Chondrocyte (in vitro differentiated cells): ENCODE results near the gene C1S. TPM values are rescaled to one million over a fixed set of nuclear protein-coding genes. Genes with fewer than 3 reads are reported as not detected.
"Not testable (repeated sequence)": the region's sequence is repeated elsewhere in the genome, so short reads cannot be mapped to it uniquely, and the experiment has no call there.

ENCODE experiments used
- DNase-seq: peaks from one replicate; pipeline ENCODE4 v3.0.0; 2021; ENCODE audit warnings: mixed read lengths, low spot score
- H3K27ac Mint-ChIP-seq: one replicate; pipeline ENCODE4 v1.8.0; 2021; ENCODE audit warnings: mild to moderate bottlenecking, moderate library complexity, mixed read lengths; ENCODE audit not compliant: unreplicated experiment
- H3K27me3 Mint-ChIP-seq: 2 replicates; pipeline ENCODE4 v1.8.0; 2021; ENCODE audit warnings: low read depth, mixed read lengths
- H3K36me3 Mint-ChIP-seq: 2 replicates; pipeline ENCODE4 v1.8.0; 2021; ENCODE audit warnings: low read depth, mixed read lengths
- H3K4me1 Mint-ChIP-seq: 2 replicates; pipeline ENCODE4 v1.8.0; 2021; ENCODE audit warnings: low read depth, mild to moderate bottlenecking, mixed read lengths
- H3K4me3 Mint-ChIP-seq: one replicate; pipeline ENCODE4 v1.8.0; 2021; ENCODE audit warnings: mild to moderate bottlenecking, moderate library complexity, mixed read lengths; ENCODE audit not compliant: unreplicated experiment
- H3K9me3 Mint-ChIP-seq: 2 replicates; pipeline ENCODE4 v1.8.0; 2021; ENCODE audit warnings: low read depth, mixed read lengths
- total RNA-seq: library from RNA; stranded (reverse); gene quantifications from 3 replicates; pipeline ENCODE4 v1.2.1, GENCODE V29; 2021
- TF ChIP-seq, protein P1 (sequence below): fragments of 200-600 bp; sonication (generic); IDR thresholded peaks from 2 replicates; pipeline ENCODE4 v1.5.0; 2021; ENCODE audit warnings: antibody characterized with exemption, mild to moderate bottlenecking, moderate library complexity

The C1S gene
- total RNA-seq, 1 donor from 2014 or later, result 20.8 TPM

DNA sequence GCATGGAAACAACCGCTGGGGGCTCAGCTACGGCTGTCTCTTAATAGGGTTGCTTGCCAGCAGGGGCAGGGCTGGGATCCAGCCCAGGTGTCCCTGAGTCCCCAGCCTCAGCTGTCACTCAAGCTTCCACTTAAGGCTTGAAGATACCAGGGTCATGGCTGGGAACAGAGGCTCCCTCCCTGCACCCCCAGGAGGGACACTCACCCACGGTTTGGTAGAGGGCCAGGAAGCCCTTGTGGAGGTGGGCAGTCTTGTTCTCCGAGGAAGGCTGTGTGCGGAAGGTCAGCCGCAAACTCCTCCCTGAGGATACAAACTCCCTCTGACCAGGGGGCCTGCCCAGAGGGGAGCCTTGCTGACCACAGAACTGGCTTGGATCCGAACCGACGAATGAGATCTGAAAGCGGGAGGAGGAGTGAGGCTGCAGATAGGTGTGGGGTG is 41.2 kb downstream of the C1S start:
- no peak overlapping the region for H3K27ac Mint-ChIP-seq
- peaks cover 16% of the 10 kb centered on the region for H3K36me3 Mint-ChIP-seq
- no peak for DNase-seq
- H3K4me3 Mint-ChIP-seq, result no peak overlapping the region
- peaks cover 7% of the 10 kb centered on the region for H3K4me1 Mint-ChIP-seq
- H3K27me3 Mint-ChIP-seq, result no peaks in the 10 kb centered on the region
- TF ChIP-seq, protein P1, sequence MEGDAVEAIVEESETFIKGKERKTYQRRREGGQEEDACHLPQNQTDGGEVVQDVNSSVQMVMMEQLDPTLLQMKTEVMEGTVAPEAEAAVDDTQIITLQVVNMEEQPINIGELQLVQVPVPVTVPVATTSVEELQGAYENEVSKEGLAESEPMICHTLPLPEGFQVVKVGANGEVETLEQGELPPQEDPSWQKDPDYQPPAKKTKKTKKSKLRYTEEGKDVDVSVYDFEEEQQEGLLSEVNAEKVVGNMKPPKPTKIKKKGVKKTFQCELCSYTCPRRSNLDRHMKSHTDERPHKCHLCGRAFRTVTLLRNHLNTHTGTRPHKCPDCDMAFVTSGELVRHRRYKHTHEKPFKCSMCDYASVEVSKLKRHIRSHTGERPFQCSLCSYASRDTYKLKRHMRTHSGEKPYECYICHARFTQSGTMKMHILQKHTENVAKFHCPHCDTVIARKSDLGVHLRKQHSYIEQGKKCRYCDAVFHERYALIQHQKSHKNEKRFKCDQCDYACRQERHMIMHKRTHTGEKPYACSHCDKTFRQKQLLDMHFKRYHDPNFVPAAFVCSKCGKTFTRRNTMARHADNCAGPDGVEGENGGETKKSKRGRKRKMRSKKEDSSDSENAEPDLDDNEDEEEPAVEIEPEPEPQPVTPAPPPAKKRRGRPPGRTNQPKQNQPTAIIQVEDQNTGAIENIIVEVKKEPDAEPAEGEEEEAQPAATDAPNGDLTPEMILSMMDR, result no peak
- peaks cover 11% of the 10 kb centered on the region for H3K9me3 Mint-ChIP-seq

DNA sequence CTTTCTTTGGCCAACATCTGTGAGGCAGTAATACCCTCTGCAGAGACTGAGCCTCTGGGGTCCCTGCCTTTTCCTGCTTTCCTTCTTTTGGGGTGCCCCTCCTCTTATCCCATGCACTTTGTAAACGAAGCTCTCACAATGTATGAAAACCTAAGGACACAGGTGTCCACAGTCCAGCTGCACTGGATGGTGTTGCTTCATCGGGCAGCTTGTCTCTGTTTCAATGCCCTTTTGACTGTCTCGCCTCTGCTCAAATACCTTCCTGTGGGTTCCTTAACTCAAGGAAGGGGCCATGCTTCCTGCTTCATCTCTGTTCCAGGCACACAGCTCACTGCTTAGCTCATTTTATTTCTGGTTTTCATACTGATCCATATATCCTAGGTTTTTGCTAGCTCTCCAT is 42.1 kb downstream of the C1S start:
- Mint-ChIP-seq H3K4me1 (peaks cover 7% of the 10 kb centered on the region), H3K27me3 (no peaks in the 10 kb centered on the region), H3K36me3 (peaks cover 16% of the 10 kb centered on the region), H3K4me3 (no peak overlapping the region), H3K27ac (no peak overlapping the region), H3K9me3 (peaks cover 11% of the 10 kb centered on the region)
- DNase-seq, result no peak
- TF ChIP-seq, protein P1, result no peak

DNA sequence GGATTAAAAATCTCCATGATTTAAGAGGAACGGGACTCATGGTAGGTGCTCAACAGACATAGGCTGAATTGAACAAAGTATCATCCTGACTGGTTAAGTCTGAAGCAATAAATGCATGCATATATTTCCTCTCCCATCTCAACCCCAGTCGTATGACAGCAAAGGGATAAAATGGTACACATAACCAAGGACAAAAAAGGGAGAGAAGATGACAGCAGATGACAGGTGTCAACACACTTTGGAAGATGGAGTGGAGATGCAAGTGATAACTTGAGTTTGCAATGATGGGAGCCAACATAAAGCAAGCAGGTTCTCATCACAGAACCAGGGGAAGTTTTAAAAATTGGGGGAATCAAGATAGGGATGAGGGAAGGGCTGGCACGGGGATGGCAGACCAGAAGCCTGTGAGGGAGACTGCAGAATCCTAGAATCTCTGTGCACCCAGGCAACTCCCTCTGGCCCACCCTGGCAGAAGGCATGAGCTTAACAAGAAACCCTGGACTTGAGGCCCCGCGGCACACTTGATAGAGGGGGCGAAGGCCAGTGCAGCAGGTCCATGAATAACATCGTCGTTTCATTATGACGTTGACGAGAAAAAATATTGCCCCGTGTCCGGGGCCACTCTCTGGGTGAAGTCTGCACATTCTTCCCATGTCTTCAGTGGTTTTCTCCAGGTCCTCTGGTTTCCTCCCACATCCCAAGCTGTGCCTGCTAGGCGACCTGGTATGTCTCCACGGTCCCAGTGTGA is 43.5 kb downstream of the C1S start:
- no peak for DNase-seq
- peaks cover 11% of the 10 kb centered on the region for H3K9me3 Mint-ChIP-seq
- no peak overlapping the region for H3K4me3 Mint-ChIP-seq
- H3K4me1 Mint-ChIP-seq, result peaks cover 20% of the 10 kb centered on the region
- H3K27me3 Mint-ChIP-seq, result no peaks in the 10 kb centered on the region
- TF ChIP-seq, protein P1, result no peak
- no peak overlapping the region for H3K27ac Mint-ChIP-seq
- H3K36me3 Mint-ChIP-seq, result peaks cover 12% of the 10 kb centered on the region

DNA sequence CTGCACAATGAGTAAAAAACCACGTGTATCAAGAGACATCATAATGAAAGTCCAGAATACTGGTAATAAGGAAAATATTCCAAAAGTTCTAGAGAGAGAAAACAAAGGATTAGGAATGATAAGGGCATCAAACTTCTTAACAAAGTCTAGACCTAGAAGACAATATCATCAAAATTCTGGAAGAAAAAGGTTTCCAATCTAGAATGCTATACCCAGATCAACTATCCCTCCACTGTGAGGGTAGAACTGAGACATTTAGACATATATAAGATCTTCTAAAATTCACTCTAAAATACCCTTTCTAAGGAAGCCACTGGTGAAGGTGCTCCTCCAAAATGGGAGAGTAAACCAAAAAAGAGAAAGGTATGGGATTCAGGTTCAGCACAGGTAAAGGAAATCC is 45.6 kb downstream of the C1S start:
- no peak overlapping the region for H3K27ac Mint-ChIP-seq
- peaks cover 11% of the 10 kb centered on the region for H3K9me3 Mint-ChIP-seq
- no peaks in the 10 kb centered on the region for H3K27me3 Mint-ChIP-seq
- no peak overlapping the region for H3K4me3 Mint-ChIP-seq
- peaks cover 26% of the 10 kb centered on the region for H3K4me1 Mint-ChIP-seq
- DNase-seq, result no peak
- TF ChIP-seq, protein P1, result no peak
- H3K36me3 Mint-ChIP-seq, result peaks cover 10% of the 10 kb centered on the region

DNA sequence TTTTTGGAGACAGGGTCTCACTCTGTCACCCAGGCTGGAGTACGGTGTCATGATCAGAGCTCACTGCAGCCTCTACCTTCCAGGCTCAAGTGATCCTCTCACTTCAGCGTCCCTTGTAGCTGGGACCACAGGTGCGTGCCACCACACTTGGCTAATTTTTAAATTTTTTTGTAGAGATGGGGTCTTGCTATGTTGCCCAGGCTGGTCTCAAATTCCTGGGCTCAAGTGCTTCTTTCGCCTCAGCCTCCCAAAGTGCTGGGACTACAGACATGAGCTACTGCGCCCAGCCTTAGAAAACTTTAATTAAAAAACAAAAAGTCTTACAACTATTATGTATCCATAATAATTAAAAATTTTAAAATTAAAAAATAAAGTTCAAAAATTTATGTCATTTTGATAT is 46.7 kb downstream of the C1S start:
- peaks cover 11% of the 10 kb centered on the region for H3K9me3 Mint-ChIP-seq
- not testable (repeated sequence) for H3K27me3 Mint-ChIP-seq, H3K27ac Mint-ChIP-seq, DNase-seq, H3K36me3 Mint-ChIP-seq, H3K4me3 Mint-ChIP-seq
- H3K4me1 Mint-ChIP-seq, result peaks cover 24% of the 10 kb centered on the region

DNA sequence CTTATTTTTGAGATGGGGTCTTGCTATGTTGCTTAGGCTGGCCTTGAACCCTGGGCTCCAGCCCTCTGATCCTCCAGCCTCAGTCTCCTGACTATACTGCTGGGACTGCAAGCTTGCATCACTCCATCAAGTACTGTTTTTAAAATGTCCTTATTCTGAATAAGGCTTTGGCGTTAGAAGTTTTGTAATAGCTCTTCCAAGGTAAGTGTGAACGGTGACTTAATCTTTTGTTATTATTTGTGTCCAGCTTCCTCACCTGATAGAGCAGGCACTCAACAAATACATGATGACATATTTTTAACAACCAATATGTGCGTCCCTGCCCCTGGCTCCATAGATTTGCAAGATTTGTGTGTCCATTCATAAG is 47.1 kb downstream of the C1S start:
- Mint-ChIP-seq H3K4me1 (peaks cover 19% of the 10 kb centered on the region), H3K4me3 (peak overlapping the region; percentile 88), H3K9me3 (peaks cover 11% of the 10 kb centered on the region), H3K27ac (peak overlapping the region; percentile 94), H3K36me3 (peaks cover 10% of the 10 kb centered on the region), H3K27me3 (no peaks in the 10 kb centered on the region)
- DNase-seq, result no peak
- TF ChIP-seq, protein P1, result no peak
